H9 (cell line): ENCODE data around the gene FCHSD2. TPM values are rescaled to one million over a fixed set of nuclear protein-coding genes. Genes with fewer than 3 reads are reported as not detected.

Experiments
- DNase-seq: peaks from one replicate; pipeline ENCODE4 v3.0.0-alpha.2; 2017
- H2AFZ ChIP-seq: one replicate; pipeline ENCODE4 v1.6.1; 2013; ENCODE audit warnings: mild to moderate bottlenecking, low read length, control low read depth, moderate library complexity
- H2AK5ac ChIP-seq: 2 replicates; pipeline ENCODE4 v1.6.1; 2013; ENCODE audit warnings: low read length, control low read depth, mixed read lengths; ENCODE audit not compliant: insufficient read length
- H2BK120ac ChIP-seq: one replicate; pipeline ENCODE4 v1.6.1; 2013; ENCODE audit warnings: low read depth, mild to moderate bottlenecking, low read length, control low read depth, inconsistent platforms; ENCODE audit not compliant: poor library complexity, severe bottlenecking
- H2BK12ac ChIP-seq: 2 replicates; pipeline ENCODE4 v1.6.1; 2013; ENCODE audit warnings: low read length, control low read depth, mixed read lengths, low read depth; ENCODE audit not compliant: insufficient read length
- H2BK15ac ChIP-seq: 2 replicates; pipeline ENCODE4 v1.6.1; 2013; ENCODE audit warnings: low read depth, low read length, control low read depth
- H2BK20ac ChIP-seq: one replicate; pipeline ENCODE4 v1.6.1; 2013; ENCODE audit warnings: low read depth, mild to moderate bottlenecking, low read length, control low read depth, inconsistent platforms; ENCODE audit not compliant: poor library complexity, severe bottlenecking
- H2BK5ac ChIP-seq: 2 replicates; pipeline ENCODE4 v1.6.1; 2013; ENCODE audit warnings: low read length, control low read depth, mixed read lengths; ENCODE audit not compliant: insufficient read length
- H3K14ac ChIP-seq: 2 replicates; pipeline ENCODE4 v1.6.1; 2013; ENCODE audit warnings: low read length, control low read depth; ENCODE audit not compliant: insufficient read depth
- H3K18ac ChIP-seq: 2 replicates; pipeline ENCODE4 v1.6.1; 2013; ENCODE audit warnings: low read depth, mild to moderate bottlenecking, mixed read lengths, low read length, control low read depth; ENCODE audit not compliant: insufficient read length
- H3K23ac ChIP-seq: 2 replicates; pipeline ENCODE4 v1.6.1; 2013; ENCODE audit warnings: low read length, control low read depth, mixed read lengths, low read depth; ENCODE audit not compliant: insufficient read length
- H3K23me2 ChIP-seq: 2 replicates; pipeline ENCODE4 v1.6.1; 2013; ENCODE audit warnings: low read depth, mild to moderate bottlenecking, mixed read lengths, low read length, control low read depth; ENCODE audit not compliant: insufficient read length, poor library complexity, severe bottlenecking
- H3K27ac ChIP-seq: 2 replicates; pipeline ENCODE4 v1.5.1; 2013; ENCODE audit warnings: low read length, control low read depth, mixed read lengths, low read depth; ENCODE audit not compliant: insufficient read length
- H3K27me3 ChIP-seq: 2 replicates; pipeline ENCODE4 v1.6.1; 2013; ENCODE audit warnings: low read length, control low read depth, inconsistent platforms; ENCODE audit not compliant: insufficient read depth
- H3K4ac ChIP-seq: 2 replicates; pipeline ENCODE4 v1.6.1; 2013; ENCODE audit warnings: low read depth, mild to moderate bottlenecking, control low read depth, inconsistent platforms, low read length, moderate library complexity
- H3K4me1 ChIP-seq: 2 replicates; pipeline ENCODE4 v1.6.1; 2013; ENCODE audit warnings: low read length, control low read depth, inconsistent platforms; ENCODE audit not compliant: insufficient read depth
- H3K4me2 ChIP-seq: 2 replicates; pipeline ENCODE4 v1.6.1; 2013; ENCODE audit warnings: low read length, control low read depth, mixed read lengths; ENCODE audit not compliant: insufficient read length, insufficient read depth
- H3K56ac ChIP-seq: 2 replicates; pipeline ENCODE4 v1.6.1; 2013; ENCODE audit warnings: low read depth, mild to moderate bottlenecking, mixed read lengths, low read length, control low read depth; ENCODE audit not compliant: insufficient read length
- H3K79me1 ChIP-seq: 2 replicates; pipeline ENCODE4 v1.6.1; 2013; ENCODE audit warnings: low read depth, mild to moderate bottlenecking, moderate library complexity, low read length, control low read depth, inconsistent platforms; ENCODE audit not compliant: insufficient read depth, poor library complexity, severe bottlenecking
- H3K79me2 ChIP-seq: 2 replicates; pipeline ENCODE4 v1.6.1; 2013; ENCODE audit warnings: low read length, control low read depth, inconsistent platforms; ENCODE audit not compliant: insufficient read depth
- H3K9ac ChIP-seq: 2 replicates; pipeline ENCODE4 v1.6.1; 2013; ENCODE audit warnings: low read length, control low read depth, mixed read lengths; ENCODE audit not compliant: insufficient read length; ENCODE audit errors: extremely low read depth
- H3K9me3 ChIP-seq: one replicate; pipeline ENCODE4 v1.6.1; 2013; ENCODE audit warnings: low read depth, low read length, inconsistent platforms; ENCODE audit not compliant: control insufficient read depth
- H3T11ph ChIP-seq: one replicate; pipeline ENCODE4 v1.6.1; 2013; ENCODE audit warnings: mild to moderate bottlenecking, low read length, control low read depth, inconsistent platforms
- H4K20me1 ChIP-seq: one replicate; pipeline ENCODE4 v1.6.1; 2013; ENCODE audit not compliant: control insufficient read depth, insufficient read length, insufficient read depth
- H4K5ac ChIP-seq: 2 replicates; pipeline ENCODE4 v1.6.1; 2013; ENCODE audit warnings: low read depth, mild to moderate bottlenecking, mixed read lengths, low read length, control low read depth; ENCODE audit not compliant: insufficient read length
- H4K8ac ChIP-seq: replicated peaks from 2 replicates; pipeline ENCODE4 v1.6.1; 2013; ENCODE audit warnings: low read length, control low read depth, mixed read lengths, low read depth; ENCODE audit not compliant: insufficient read length
- H4K91ac ChIP-seq: 2 replicates; pipeline ENCODE4 v1.6.1; 2013; ENCODE audit warnings: low read depth, mild to moderate bottlenecking, moderate library complexity, mixed read lengths, low read length, control low read depth; ENCODE audit not compliant: insufficient read length
- H3K27ac Mint-ChIP-seq, 3 experiments: 2 replicates in 2 of 3; 3 replicates in 1 of 3; pipeline ENCODE4 v1.8.0; 2020 to 2021; ENCODE audit warnings: mixed read lengths in 3 of 3, mild to moderate bottlenecking in 1 of 3, moderate library complexity in 1 of 3
- H3K27me3 Mint-ChIP-seq: 2 replicates; pipeline ENCODE4 v1.8.0; 2021; ENCODE audit warnings: low read depth, mild to moderate bottlenecking, moderate library complexity, mixed read lengths
- H3K36me3 Mint-ChIP-seq, 3 experiments: 2 replicates in 2 of 3; 3 replicates in 1 of 3; pipeline ENCODE4 v1.8.0; 2020 to 2021; ENCODE audit warnings: low read depth in 3 of 3, mixed read lengths in 3 of 3; ENCODE audit not compliant: insufficient read depth in 1 of 3
- H3K4me1 Mint-ChIP-seq, 2 experiments: 2 replicates each; pipeline ENCODE4 v1.8.0; 2020; ENCODE audit warnings: mixed read lengths in 2 of 2
- H3K4me3 Mint-ChIP-seq, 2 experiments: 2 replicates in 1 of 2; 3 replicates in 1 of 2; pipeline ENCODE4 v1.8.0; 2020 to 2021; ENCODE audit warnings: mild to moderate bottlenecking in 2 of 2, mixed read lengths in 2 of 2, moderate library complexity in 1 of 2
- H3K9me3 Mint-ChIP-seq, 2 experiments: 2 replicates in 1 of 2; 3 replicates in 1 of 2; pipeline ENCODE4 v1.8.0; 2020; ENCODE audit warnings: mild to moderate bottlenecking in 2 of 2, mixed read lengths in 2 of 2, moderate library complexity in 1 of 2
- WGBS: extraction: QIAGEN DNeasy Blood & Tissue Kit; methylation state at CpG from one replicate; pipeline ENCODE4 v1.1.7; 2013; ENCODE audit warnings: missing lambda C conversion rate, low lambda C conversion rate, mixed read lengths; ENCODE audit not compliant: insufficient read length; ENCODE audit errors: extremely low coverage; 5-methylcytosine and 5-hydroxymethylcytosine counted together
- total RNA-seq: library from RNA; stranded (reverse); gene quantifications from 2 replicates; pipeline ENCODE4 v1.2.1, GENCODE V29; 2021
- TF ChIP-seq, protein P1 (sequence below): fragments of 200-600 bp; sonication (generic); conservative IDR thresholded peaks from 3 replicates; pipeline ENCODE4 v1.8.0; 2021; ENCODE audit warnings: antibody characterized with exemption, mild to moderate bottlenecking

The FCHSD2 gene
- total RNA-seq, 1 experiment from 2014 or later = 17.8 TPM

- H3K4me3 Mint-ChIP-seq = peak overlapping the region; percentile 62 to 65
- peaks cover 2 to 20% (median 18%) of the 10 kb centered on the region in 3 experiments; a peak in 6 of 7 replicates for H3K36me3 Mint-ChIP-seq
- no CpG with 5 or more reads among the region's 82 CpGs for WGBS
Observed at GRCh38 chr11:72821920-72822799, 320.0 kb downstream of the FCHSD2 start.

More at GRCh38 chr11:72821920-72822799, 320.0 kb downstream of the FCHSD2 start:
- H3K4me2 ChIP-seq = peak overlapping the region; percentile 61
- H3K9ac ChIP-seq = no peak overlapping the region
- no peak overlapping the region for H3K4ac ChIP-seq
- peak; percentile 95 for DNase-seq
- TF ChIP-seq, protein P1, sequence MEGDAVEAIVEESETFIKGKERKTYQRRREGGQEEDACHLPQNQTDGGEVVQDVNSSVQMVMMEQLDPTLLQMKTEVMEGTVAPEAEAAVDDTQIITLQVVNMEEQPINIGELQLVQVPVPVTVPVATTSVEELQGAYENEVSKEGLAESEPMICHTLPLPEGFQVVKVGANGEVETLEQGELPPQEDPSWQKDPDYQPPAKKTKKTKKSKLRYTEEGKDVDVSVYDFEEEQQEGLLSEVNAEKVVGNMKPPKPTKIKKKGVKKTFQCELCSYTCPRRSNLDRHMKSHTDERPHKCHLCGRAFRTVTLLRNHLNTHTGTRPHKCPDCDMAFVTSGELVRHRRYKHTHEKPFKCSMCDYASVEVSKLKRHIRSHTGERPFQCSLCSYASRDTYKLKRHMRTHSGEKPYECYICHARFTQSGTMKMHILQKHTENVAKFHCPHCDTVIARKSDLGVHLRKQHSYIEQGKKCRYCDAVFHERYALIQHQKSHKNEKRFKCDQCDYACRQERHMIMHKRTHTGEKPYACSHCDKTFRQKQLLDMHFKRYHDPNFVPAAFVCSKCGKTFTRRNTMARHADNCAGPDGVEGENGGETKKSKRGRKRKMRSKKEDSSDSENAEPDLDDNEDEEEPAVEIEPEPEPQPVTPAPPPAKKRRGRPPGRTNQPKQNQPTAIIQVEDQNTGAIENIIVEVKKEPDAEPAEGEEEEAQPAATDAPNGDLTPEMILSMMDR = peak; percentile 40; the same call in 1 of the 3 replicates
- H2BK15ac ChIP-seq = no peak overlapping the region
- peak overlapping the region; percentile 4; the same call in 1 of the 2 replicates for H3K14ac ChIP-seq
- H3K4me1 Mint-ChIP-seq = peaks cover 12% of the 10 kb centered on the region in 2 experiments
- H3K23me2 ChIP-seq = peaks cover 13% of the 10 kb centered on the region
- no peaks in the 10 kb centered on the region for H3K9me3 ChIP-seq
- no peaks in the 10 kb centered on the region; a peak in 2 of 5 replicates for H3K9me3 Mint-ChIP-seq
- no peak overlapping the region for H3T11ph ChIP-seq
- no peak overlapping the region for H2BK120ac ChIP-seq
- no peaks in the 10 kb centered on the region; the same call in 1 of the 2 replicates for H3K27me3 ChIP-seq
- no peak overlapping the region for H2BK12ac ChIP-seq
- no peaks in the 10 kb centered on the region for H3K79me1 ChIP-seq
- H4K5ac ChIP-seq = no peak overlapping the region
- no peak overlapping the region for H2BK20ac ChIP-seq
- H2BK5ac ChIP-seq = no peak overlapping the region
- H3K27me3 Mint-ChIP-seq = peaks cover 23% of the 10 kb centered on the region
- no peak overlapping the region for H2AK5ac ChIP-seq
- no peaks in the 10 kb centered on the region for H3K79me2 ChIP-seq
- H3K4me1 ChIP-seq = peaks cover 2% of the 10 kb centered on the region; the same call in 1 of the 2 replicates
- no peaks in the 10 kb centered on the region for H4K20me1 ChIP-seq
- no peak overlapping the region for H3K56ac ChIP-seq
- no peak overlapping the region for H3K27ac ChIP-seq
- no peak overlapping the region for H3K23ac ChIP-seq
- no peak overlapping the region for H4K91ac ChIP-seq
- H4K8ac ChIP-seq = no peak overlapping the region
- H2AFZ ChIP-seq = no peak overlapping the region
- peak overlapping the region; percentile 23 for H3K18ac ChIP-seq
- H3K27ac Mint-ChIP-seq = no peak overlapping the region
